ENCODE results near the gene TMEM237.

TMEM237 gene, protein sequence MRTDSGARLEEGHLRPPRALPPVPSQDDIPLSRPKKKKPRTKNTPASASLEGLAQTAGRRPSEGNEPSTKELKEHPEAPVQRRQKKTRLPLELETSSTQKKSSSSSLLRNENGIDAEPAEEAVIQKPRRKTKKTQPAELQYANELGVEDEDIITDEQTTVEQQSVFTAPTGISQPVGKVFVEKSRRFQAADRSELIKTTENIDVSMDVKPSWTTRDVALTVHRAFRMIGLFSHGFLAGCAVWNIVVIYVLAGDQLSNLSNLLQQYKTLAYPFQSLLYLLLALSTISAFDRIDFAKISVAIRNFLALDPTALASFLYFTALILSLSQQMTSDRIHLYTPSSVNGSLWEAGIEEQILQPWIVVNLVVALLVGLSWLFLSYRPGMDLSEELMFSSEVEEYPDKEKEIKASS

DNA sequence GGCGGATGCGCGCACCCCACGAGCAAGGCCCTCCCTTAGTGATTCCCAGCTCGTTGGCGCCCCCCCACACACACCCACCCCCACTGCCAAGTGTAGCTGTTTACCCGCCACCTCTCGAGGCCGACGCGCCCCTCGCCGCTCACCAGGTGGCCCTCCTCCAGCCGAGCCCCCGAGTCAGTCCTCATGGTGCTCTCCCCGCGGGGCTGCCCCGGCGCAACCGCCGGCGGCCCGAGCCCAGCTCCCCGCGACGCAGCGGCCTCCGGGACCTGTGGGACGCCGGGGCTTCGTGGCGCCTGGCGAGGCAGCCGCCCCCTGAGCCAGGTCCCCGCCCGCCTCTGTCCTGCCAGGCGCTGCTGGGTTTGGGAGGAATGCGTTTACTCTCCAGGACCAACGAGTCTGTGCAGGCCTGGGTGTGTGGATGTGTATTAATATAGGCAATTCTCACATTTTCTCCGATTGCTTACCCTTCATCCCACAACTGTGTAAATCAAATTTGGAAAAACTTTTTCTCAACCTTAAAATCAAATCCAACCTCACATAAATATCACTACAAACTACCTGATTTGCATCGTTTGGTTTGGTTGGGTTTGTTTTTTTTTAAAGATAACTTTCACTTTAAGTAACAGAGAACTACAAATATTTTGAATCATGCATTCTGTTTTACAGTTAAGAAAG is at the start of gene TMEM237:
Gene TMEM237 (minus strand): TSS at position 288 of the 675 bp plus-strand sequence. CDS start 103 bp downstream, at position 185.
- TF ChIP-seq, protein P1, sequence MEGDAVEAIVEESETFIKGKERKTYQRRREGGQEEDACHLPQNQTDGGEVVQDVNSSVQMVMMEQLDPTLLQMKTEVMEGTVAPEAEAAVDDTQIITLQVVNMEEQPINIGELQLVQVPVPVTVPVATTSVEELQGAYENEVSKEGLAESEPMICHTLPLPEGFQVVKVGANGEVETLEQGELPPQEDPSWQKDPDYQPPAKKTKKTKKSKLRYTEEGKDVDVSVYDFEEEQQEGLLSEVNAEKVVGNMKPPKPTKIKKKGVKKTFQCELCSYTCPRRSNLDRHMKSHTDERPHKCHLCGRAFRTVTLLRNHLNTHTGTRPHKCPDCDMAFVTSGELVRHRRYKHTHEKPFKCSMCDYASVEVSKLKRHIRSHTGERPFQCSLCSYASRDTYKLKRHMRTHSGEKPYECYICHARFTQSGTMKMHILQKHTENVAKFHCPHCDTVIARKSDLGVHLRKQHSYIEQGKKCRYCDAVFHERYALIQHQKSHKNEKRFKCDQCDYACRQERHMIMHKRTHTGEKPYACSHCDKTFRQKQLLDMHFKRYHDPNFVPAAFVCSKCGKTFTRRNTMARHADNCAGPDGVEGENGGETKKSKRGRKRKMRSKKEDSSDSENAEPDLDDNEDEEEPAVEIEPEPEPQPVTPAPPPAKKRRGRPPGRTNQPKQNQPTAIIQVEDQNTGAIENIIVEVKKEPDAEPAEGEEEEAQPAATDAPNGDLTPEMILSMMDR (IDR thresholded peaks at IDR 0.05; ENCODE audit: extremely low read depth, missing control alignments), result no peak
- peak; percentile 83 for DNase-seq (ENCODE audit: low spot score)

DNA sequence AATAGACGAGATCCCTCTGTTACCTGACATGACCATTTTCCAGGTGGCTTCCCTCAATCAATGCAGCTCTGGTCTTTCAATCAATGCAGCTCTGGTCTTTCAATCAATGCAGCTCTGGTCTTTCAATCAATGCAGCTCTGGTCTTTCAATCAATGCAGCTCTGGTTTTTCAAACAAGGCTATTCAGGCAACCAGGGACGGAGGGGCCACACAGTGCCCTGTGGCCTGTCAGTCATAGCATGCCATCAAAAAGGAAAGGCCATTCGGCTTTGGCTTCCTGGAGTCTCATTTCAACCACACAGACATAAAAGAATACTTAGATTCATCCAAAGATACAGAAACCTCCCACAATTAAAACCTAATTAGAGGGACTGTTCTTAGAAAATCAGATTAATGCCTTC is 41.9 kb upstream of the TMEM237 start:
- DNase-seq (ENCODE audit: low spot score), result no peak
- TF ChIP-seq, protein P1 (IDR thresholded peaks at IDR 0.05; ENCODE audit: extremely low read depth, missing control alignments), result no peak

DNA sequence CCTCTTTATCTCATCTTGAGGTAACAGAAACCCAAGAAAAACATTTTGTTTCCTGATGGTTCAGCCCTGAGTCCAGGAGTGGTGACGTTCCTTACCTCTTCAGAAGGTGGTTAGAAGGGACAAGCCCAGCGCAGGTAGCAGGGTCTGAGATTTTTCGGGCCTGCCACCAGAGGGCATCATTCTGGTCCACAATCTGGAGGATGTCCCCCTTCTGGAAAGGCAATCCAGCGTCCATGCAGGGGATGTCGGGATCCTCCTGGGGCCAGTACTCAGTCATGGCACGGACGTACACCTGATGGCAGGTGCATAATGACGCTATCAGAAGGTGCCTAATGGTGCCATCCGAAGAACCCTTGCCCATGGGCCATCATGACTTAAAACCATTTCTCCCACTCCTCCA is 37.4 kb upstream of the TMEM237 start:
- TF ChIP-seq, protein P1 (IDR thresholded peaks at IDR 0.05; ENCODE audit: extremely low read depth, missing control alignments), result peak; percentile 46
- DNase-seq (ENCODE audit: low spot score), result peak; percentile 22

DNA sequence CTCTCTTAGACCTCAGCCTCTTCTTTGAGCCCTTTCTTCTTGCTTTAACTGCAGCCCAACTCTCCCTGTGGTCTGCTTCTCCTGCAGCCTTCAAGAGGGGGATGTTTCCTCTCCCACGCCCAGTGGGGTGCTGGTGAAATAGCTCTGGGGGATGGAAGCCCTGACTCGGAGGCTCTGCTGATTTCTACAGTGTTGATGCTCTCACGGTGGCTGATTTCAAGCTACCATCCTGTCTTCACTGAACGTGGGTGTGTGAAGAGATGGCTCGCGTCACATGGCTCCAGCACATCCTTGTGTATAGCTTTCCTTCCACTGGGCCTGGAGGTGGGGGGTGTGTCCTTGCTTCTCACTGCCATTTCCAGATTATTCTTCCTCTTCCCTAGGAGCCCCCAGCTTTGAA is 35.1 kb upstream of the TMEM237 start:
- no peak for DNase-seq (ENCODE audit: low spot score)
- TF ChIP-seq, protein P1 (IDR thresholded peaks at IDR 0.05; ENCODE audit: extremely low read depth, missing control alignments), result no peak

DNA sequence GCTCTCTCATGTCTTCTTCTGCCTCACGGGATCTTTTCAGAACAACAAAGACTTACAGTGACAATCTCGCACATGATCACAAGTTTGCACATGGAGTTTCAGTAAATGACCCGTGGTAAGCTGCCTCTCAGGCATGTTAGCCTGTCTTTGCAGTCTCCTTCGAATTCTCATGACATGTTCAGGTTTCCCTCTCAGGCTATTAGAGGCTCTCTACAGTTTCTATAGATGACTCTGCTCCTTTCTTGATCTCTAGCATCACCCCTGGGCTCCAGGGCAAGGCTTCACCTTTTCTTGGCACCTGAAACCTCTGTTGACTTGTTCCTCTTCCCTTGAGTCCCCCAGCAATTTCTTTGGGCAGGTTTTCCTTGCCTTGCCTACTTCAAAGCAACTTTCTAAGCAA is 32.2 kb upstream of the TMEM237 start:
- TF ChIP-seq, protein P1 (IDR thresholded peaks at IDR 0.05; ENCODE audit: extremely low read depth, missing control alignments), result no peak
- no peak for DNase-seq (ENCODE audit: low spot score)

DNA sequence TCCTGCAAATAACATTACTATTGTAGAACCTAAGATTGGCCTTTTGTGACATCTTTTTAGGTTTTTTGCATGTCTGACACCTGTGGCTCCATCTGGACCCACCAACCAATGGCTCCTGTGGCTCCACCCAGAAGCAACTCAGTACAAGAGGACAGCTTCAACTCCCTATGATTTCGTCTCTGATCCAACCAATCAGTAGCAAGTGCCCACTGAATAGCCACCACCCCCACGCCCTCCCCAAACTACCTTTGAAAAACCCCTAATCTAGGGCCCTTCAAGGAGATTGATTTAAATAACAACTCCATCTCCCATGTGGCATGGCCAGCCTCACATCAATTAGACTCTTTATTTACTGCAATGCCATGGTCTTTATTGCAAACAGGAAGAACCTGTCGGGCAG is 31.5 kb upstream of the TMEM237 start:
- TF ChIP-seq, protein P1 (IDR thresholded peaks at IDR 0.05; ENCODE audit: extremely low read depth, missing control alignments), result no peak
- DNase-seq (ENCODE audit: low spot score), result no peak

DNA sequence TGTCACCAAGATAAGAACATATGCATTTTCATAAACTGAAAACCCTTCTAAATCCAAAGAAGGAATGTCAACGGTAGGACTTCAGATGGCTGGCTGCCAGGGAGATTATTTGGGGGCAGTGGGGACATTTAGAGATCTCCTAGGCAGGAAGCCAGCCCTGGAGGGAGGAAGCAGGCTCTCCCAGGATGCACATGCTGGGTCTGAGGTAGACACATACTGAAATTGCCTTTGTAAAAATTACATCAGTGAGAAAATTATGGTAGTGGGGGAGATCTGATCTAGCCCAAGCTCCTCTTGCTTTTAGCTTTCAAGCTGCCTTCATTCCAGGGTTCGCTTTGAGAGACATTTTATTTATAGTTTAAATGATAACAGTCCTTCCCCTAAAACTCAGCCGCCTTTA is 31.0 kb upstream of the TMEM237 start:
- no peak for DNase-seq (ENCODE audit: low spot score)
- TF ChIP-seq, protein P1 (IDR thresholded peaks at IDR 0.05; ENCODE audit: extremely low read depth, missing control alignments), result no peak
